ENCODE data around the gene UBE2L3. TPM values are rescaled to one million over a fixed set of nuclear protein-coding genes. Genes with fewer than 3 reads are reported as not detected.
"Not testable (repeated sequence)": the region's sequence is repeated elsewhere in the genome, so short reads cannot be mapped to it uniquely, and the experiment has no call there.

The UBE2L3 gene
- total RNA-seq, 1 donor from 2014 or later: 21.9 TPM

DNA sequence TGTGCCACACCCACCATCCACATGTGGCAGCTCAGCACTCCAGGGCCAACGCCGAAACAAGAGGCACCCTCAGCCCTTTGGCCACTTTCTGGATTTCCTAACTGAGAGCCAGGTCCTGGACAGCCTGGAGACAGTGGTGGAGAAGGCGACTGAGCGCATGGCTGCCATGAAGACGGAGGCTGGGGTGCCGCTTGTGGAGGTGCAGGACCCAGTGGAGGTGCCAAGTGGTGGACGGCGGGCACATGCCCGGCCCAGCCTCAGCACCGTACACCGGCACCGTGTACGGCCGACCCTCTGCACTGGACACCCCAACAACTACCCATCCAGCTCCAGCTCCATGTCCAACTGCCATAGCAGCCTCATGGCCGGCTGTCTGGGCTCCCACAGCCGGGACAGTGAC, 66.6 kb downstream of the UBE2L3 start:
- Histone ChIP-seq H3K36me3 (ENCODE audit: control insufficient read depth in 3 of 3, insufficient read depth in 3 of 3, low read length in 3 of 3) (no peaks in the 10 kb centered on the region), H3K9me3 (ENCODE audit: control insufficient read depth in 3 of 3, low read length in 3 of 3) (no peaks in the 10 kb centered on the region), H3K9ac (ENCODE audit: low read depth in 1 of 3, low read length in 3 of 3) (no peak overlapping the region), H3K27me3 (ENCODE audit: control insufficient read depth in 3 of 3, insufficient read depth in 3 of 3, low read length in 3 of 3) (no peaks in the 10 kb centered on the region), H3K4me3 (ENCODE audit: low read length in 3 of 3) (no peak overlapping the region), H3K27ac (ENCODE audit: low read depth, low read length) (no peak overlapping the region), H3K4me1 (ENCODE audit: control insufficient read depth in 3 of 3, insufficient read depth in 3 of 3, low read length in 3 of 3) (peaks cover 3 to 7% (median 7%) of the 10 kb centered on the region in 3 donors)

DNA sequence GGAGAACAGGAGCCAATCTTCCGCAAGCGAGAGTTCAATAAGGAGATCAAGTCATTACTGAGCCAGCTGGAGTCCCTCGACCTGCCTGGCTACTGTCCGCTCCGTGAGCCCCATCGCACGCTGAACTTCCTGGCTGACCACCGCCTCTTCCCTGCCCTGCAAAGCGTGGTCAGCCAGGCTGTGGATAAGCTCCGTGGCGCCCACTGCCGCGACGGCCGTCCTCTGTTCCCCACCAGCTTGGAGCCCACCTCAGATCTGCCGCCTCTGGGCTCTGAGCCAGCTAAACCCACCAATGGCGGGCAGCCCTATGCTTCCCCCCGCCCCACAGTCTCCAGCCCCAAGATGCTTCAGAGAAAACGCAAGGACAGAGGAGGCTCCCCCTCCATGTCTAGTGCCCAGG, 67.3 kb downstream of the UBE2L3 start:
- H3K9ac ChIP-seq (ENCODE audit: low read depth in 1 of 3, low read length in 3 of 3): no peak overlapping the region
- H3K4me3 ChIP-seq (ENCODE audit: low read length in 3 of 3): no peak overlapping the region
- H3K9me3 ChIP-seq (ENCODE audit: control insufficient read depth in 3 of 3, low read length in 3 of 3): no peaks in the 10 kb centered on the region
- no peaks in the 10 kb centered on the region for H3K36me3 ChIP-seq (ENCODE audit: control insufficient read depth in 3 of 3, insufficient read depth in 3 of 3, low read length in 3 of 3)
- no peaks in the 10 kb centered on the region for H3K4me1 ChIP-seq (ENCODE audit: control insufficient read depth in 3 of 3, insufficient read depth in 3 of 3, low read length in 3 of 3)
- H3K27me3 ChIP-seq (ENCODE audit: control insufficient read depth in 3 of 3, insufficient read depth in 3 of 3, low read length in 3 of 3): no peaks in the 10 kb centered on the region
- no peak overlapping the region for H3K27ac ChIP-seq (ENCODE audit: low read depth, low read length)

GRCh38 chr22:21635771-21636510, 68.4 kb downstream of the UBE2L3 start:
- Histone ChIP-seq H3K27ac (ENCODE audit: low read depth, low read length) (no peak overlapping the region), H3K4me1 (ENCODE audit: control insufficient read depth in 3 of 3, insufficient read depth in 3 of 3, low read length in 3 of 3) (peaks cover 0 to 3% (median under 1%) of the 10 kb centered on the region in 3 donors), H3K27me3 (ENCODE audit: control insufficient read depth in 3 of 3, insufficient read depth in 3 of 3, low read length in 3 of 3) (no peaks in the 10 kb centered on the region), H3K4me3 (ENCODE audit: low read length in 3 of 3) (no peak overlapping the region), H3K9ac (ENCODE audit: low read depth in 1 of 3, low read length in 3 of 3) (no peak overlapping the region), H3K9me3 (ENCODE audit: control insufficient read depth in 3 of 3, low read length in 3 of 3) (no peaks in the 10 kb centered on the region), H3K36me3 (ENCODE audit: control insufficient read depth in 3 of 3, insufficient read depth in 3 of 3, low read length in 3 of 3) (no peaks in the 10 kb centered on the region)

- Histone ChIP-seq H3K9ac (ENCODE audit: low read depth in 1 of 3, low read length in 3 of 3) (no peak overlapping the region), H3K4me3 (ENCODE audit: low read length in 3 of 3) (no peak overlapping the region), H3K9me3 (ENCODE audit: control insufficient read depth in 3 of 3, low read length in 3 of 3) (no peaks in the 10 kb centered on the region), H3K27me3 (ENCODE audit: control insufficient read depth in 3 of 3, insufficient read depth in 3 of 3, low read length in 3 of 3) (no peaks in the 10 kb centered on the region), H3K36me3 (ENCODE audit: control insufficient read depth in 3 of 3, insufficient read depth in 3 of 3, low read length in 3 of 3) (no peaks in the 10 kb centered on the region), H3K27ac (ENCODE audit: low read depth, low read length) (no peak overlapping the region), H3K4me1 (ENCODE audit: control insufficient read depth in 3 of 3, insufficient read depth in 3 of 3, low read length in 3 of 3) (peaks cover 7 to 10% (median 8%) of the 10 kb centered on the region in 3 donors)
Measured at GRCh38 chr22:21636629-21637218, 69.2 kb downstream of the UBE2L3 start.

- H3K4me3 ChIP-seq (ENCODE audit: low read length in 3 of 3); H3K36me3 ChIP-seq (ENCODE audit: control insufficient read depth in 3 of 3, insufficient read depth in 3 of 3, low read length in 3 of 3); H3K27ac ChIP-seq (ENCODE audit: low read depth, low read length); H3K27me3 ChIP-seq (ENCODE audit: control insufficient read depth in 3 of 3, insufficient read depth in 3 of 3, low read length in 3 of 3); H3K9ac ChIP-seq (ENCODE audit: low read depth in 1 of 3, low read length in 3 of 3); H3K9me3 ChIP-seq (ENCODE audit: control insufficient read depth in 3 of 3, low read length in 3 of 3): not testable (repeated sequence)
- H3K4me1 ChIP-seq (ENCODE audit: control insufficient read depth in 3 of 3, insufficient read depth in 3 of 3, low read length in 3 of 3): peaks cover 8 to 12% (median 10%) of the 10 kb centered on the region in 3 donors
Measured at GRCh38 chr22:21637450-21637849, 69.9 kb downstream of the UBE2L3 start.

DNA sequence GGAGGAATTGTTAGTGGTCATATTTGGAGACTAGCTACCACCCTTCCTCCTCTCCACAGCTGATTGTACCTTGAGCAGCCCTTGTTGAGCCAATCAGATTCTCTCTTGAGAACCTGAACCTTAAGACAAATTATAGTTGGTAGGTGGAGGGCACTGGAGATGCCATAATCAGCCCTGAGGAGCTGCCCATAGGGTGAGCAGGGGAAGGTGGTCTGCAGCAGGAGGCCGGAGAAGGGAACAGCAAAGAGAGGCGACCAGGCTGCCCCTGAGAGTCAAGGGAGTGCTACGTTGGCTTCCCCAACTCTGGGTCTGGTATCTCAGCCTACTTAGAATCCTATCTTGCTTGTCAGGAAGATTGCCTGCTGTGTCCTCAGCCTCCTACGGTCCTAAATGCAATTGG, 71.8 kb downstream of the UBE2L3 start:
- Histone ChIP-seq H3K9ac (ENCODE audit: low read depth in 1 of 3, low read length in 3 of 3) (no peak overlapping the region), H3K36me3 (ENCODE audit: control insufficient read depth in 3 of 3, insufficient read depth in 3 of 3, low read length in 3 of 3) (peaks cover 0 to 5% (median 3%) of the 10 kb centered on the region in 3 donors), H3K9me3 (ENCODE audit: control insufficient read depth in 3 of 3, low read length in 3 of 3) (no peaks in the 10 kb centered on the region), H3K4me3 (ENCODE audit: low read length in 3 of 3) (no peak overlapping the region), H3K27me3 (ENCODE audit: control insufficient read depth in 3 of 3, insufficient read depth in 3 of 3, low read length in 3 of 3) (no peaks in the 10 kb centered on the region), H3K27ac (ENCODE audit: low read depth, low read length) (no peak overlapping the region), H3K4me1 (ENCODE audit: control insufficient read depth in 3 of 3, insufficient read depth in 3 of 3, low read length in 3 of 3) (peaks cover 16 to 27% (median 18%) of the 10 kb centered on the region in 3 donors)

DNA sequence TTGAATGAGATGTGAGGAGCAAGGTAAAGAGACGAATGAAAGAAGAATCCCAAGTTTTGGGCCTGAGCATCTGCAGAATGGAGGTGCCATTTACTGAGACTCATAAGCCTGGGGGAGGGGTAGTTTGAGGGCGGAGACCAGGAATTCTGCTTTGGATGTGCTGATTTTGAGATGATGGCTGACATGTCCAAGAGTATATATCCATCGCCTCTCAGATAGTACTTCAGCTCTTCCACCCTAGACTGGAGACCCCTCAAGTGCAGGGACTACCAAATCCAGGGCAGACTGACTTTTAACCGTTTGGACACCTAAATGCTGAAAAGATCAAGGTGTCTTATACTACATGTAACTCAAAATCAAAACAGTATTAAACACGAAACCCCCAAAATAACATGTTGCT, 73.3 kb downstream of the UBE2L3 start:
- H3K9ac ChIP-seq (ENCODE audit: low read depth in 1 of 3, low read length in 3 of 3): no peak overlapping the region
- H3K27me3 ChIP-seq (ENCODE audit: control insufficient read depth in 3 of 3, insufficient read depth in 3 of 3, low read length in 3 of 3): no peaks in the 10 kb centered on the region
- H3K4me3 ChIP-seq (ENCODE audit: low read length in 3 of 3): no peak overlapping the region
- peaks cover 16 to 27% (median 18%) of the 10 kb centered on the region in 3 donors for H3K4me1 ChIP-seq (ENCODE audit: control insufficient read depth in 3 of 3, insufficient read depth in 3 of 3, low read length in 3 of 3)
- H3K36me3 ChIP-seq (ENCODE audit: control insufficient read depth in 3 of 3, insufficient read depth in 3 of 3, low read length in 3 of 3): peaks cover 0 to 5% (median 3%) of the 10 kb centered on the region in 3 donors
- no peak overlapping the region for H3K27ac ChIP-seq (ENCODE audit: low read depth, low read length)
- no peaks in the 10 kb centered on the region for H3K9me3 ChIP-seq (ENCODE audit: control insufficient read depth in 3 of 3, low read length in 3 of 3)

- Histone ChIP-seq H3K27me3 (ENCODE audit: control insufficient read depth in 3 of 3, insufficient read depth in 3 of 3, low read length in 3 of 3) (no peaks in the 10 kb centered on the region), H3K9me3 (ENCODE audit: control insufficient read depth in 3 of 3, low read length in 3 of 3) (no peaks in the 10 kb centered on the region), H3K4me3 (ENCODE audit: low read length in 3 of 3) (peak overlapping the region; percentile 76 to 83 (median 83)), H3K9ac (ENCODE audit: low read depth in 1 of 3, low read length in 3 of 3) (peak overlapping the region; percentile 52 to 86 (median 80)), H3K36me3 (ENCODE audit: control insufficient read depth in 3 of 3, insufficient read depth in 3 of 3, low read length in 3 of 3) (peaks cover 0 to 7% (median 3%) of the 10 kb centered on the region in 3 donors), H3K27ac (ENCODE audit: low read depth, low read length) (peak overlapping the region; percentile 69), H3K4me1 (ENCODE audit: control insufficient read depth in 3 of 3, insufficient read depth in 3 of 3, low read length in 3 of 3) (peaks cover 16 to 30% (median 18%) of the 10 kb centered on the region in 3 donors)
Measured at GRCh38 chr22:21641417-21641788, 73.9 kb downstream of the UBE2L3 start.

DNA sequence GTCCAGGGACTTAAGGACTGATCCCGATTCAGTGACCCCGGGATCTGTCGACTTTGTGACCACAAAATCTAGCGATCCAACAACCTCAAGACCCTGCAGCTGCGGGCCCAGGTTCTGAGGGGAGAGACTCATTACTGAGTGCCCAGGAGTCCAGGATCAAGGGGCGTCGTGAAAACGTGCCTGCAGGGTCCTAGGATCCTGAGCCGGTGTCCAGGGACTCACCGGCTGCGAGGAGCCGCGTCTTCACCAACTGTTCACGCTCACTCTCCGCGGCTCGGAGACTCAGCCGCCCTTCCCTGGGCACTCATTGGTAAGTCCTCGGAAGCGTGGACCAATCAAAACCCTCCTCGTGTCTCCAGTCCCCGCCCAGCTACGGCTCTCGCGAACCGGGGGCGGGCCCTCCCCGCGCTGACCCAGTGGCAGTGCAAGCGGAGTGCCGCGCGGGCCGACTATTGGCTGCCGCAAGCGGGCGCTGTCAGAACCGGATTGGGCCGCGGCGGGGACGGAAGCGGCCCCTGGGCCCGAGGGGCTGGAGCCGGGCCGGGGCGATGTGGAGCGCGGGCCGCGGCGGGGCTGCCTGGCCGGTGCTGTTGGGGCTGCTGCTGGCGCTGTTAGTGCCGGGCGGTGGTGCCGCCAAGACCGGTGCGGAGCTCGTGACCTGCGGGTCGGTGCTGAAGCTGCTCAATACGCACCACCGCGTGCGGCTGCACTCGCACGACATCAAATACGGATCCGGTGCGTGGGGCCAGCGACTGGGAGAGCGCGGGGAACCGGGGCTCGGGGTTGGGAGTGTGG, 74.5 kb downstream of the UBE2L3 start, which contains the start of gene SDF2L1:
SDF2L1 (plus strand) TSS at position 514 of the 795 bp plus-strand sequence; CDS start at position 549, 35 bp downstream.
- Histone ChIP-seq H3K9ac (ENCODE audit: low read depth in 1 of 3, low read length in 3 of 3) (peak within 1 kb of the TSS; percentile 52 to 86 (median 80)), H3K9me3 (ENCODE audit: control insufficient read depth in 3 of 3, low read length in 3 of 3) (no peaks in the 10 kb centered on the region), H3K36me3 (ENCODE audit: control insufficient read depth in 3 of 3, insufficient read depth in 3 of 3, low read length in 3 of 3) (peaks cover 0 to 7% (median 3%) of the 10 kb centered on the region in 3 donors), H3K4me1 (ENCODE audit: control insufficient read depth in 3 of 3, insufficient read depth in 3 of 3, low read length in 3 of 3) (peaks cover 18 to 32% (median 20%) of the 10 kb centered on the region in 3 donors), H3K27me3 (ENCODE audit: control insufficient read depth in 3 of 3, insufficient read depth in 3 of 3, low read length in 3 of 3) (no peaks in the 10 kb centered on the region), H3K27ac (ENCODE audit: low read depth, low read length) (peak within 1 kb of the TSS; percentile 69), H3K4me3 (ENCODE audit: low read length in 3 of 3) (peak within 1 kb of the TSS; percentile 76 to 89 (median 84))
